ENCODE measurements around the gene ITGB8. TPM values are rescaled to one million over a fixed set of nuclear protein-coding genes. Genes with fewer than 3 reads are reported as not detected.

The ITGB8 gene
- total and polyA plus RNA-seq, 4 donors, result 0.16 to 2.8 (median 0.51) TPM

GRCh38 chr7:20318933-20319332 lies 11.8 kb upstream of the ITGB8 start:
- H3K27me3 ChIP-seq (ENCODE audit: control insufficient read depth in 4 of 4, insufficient read depth in 4 of 4, low read length in 3 of 4), result no peaks in the 10 kb centered on the region
- TF ChIP-seq TAF1 (conservative IDR thresholded peaks at IDR 0.05), result no peak

GRCh38 chr7:20320322-20320721 lies 10.4 kb upstream of the ITGB8 start:
- peaks cover 0 to 2% (median 0%) of the 10 kb centered on the region in 4 donors for H3K27me3 ChIP-seq (ENCODE audit: control insufficient read depth in 4 of 4, insufficient read depth in 4 of 4, low read length in 3 of 4)
- no peaks in the 10 kb centered on the region for H3K36me3 ChIP-seq (ENCODE audit: control insufficient read depth in 4 of 4, insufficient read depth in 3 of 4, low read depth in 1 of 4, low read length in 3 of 4)
- no peaks in the 10 kb centered on the region for H3K9me3 ChIP-seq (ENCODE audit: control insufficient read depth in 4 of 4, low read length in 3 of 4)
- no peak overlapping the region for H3K4me3 ChIP-seq (ENCODE audit: low read depth in 1 of 3, low read length in 3 of 3)
- no peak overlapping the region for H3K27ac ChIP-seq (ENCODE audit: low read depth in 1 of 2, low read length in 2 of 2)
- no peak overlapping the region for H3K9ac ChIP-seq (ENCODE audit: low read depth in 1 of 2, low read length in 2 of 2)
- WGBS, result 63% methylated on average over 3 of the region's 3 CpGs
- DNase-seq (ENCODE audit: low spot score), result no peak
- H3K4me1 ChIP-seq (ENCODE audit: control insufficient read depth in 4 of 4, insufficient read depth in 4 of 4, low read length in 3 of 4), result no peaks in the 10 kb centered on the region
- TF ChIP-seq FOXA1 (IDR thresholded peaks at IDR 0.05), result no peak
- TF ChIP-seq JUND (IDR thresholded peaks at IDR 0.05), result no peak
- no peak for TF ChIP-seq ATF3 (IDR thresholded peaks at IDR 0.05)
- no peak for TF ChIP-seq HNF4A (conservative IDR thresholded peaks at IDR 0.05)
- no peak for TF ChIP-seq REST (IDR thresholded peaks at IDR 0.05)
- no peak for TF ChIP-seq NR2F2 (IDR thresholded peaks at IDR 0.05)
- no peak for TF ChIP-seq ZBTB33 (IDR thresholded peaks at IDR 0.05)
- TF ChIP-seq CTCF (IDR thresholded peaks at IDR 0.05; ENCODE audit: low read depth, low read length, missing input control), result no peak
- no peak for TF ChIP-seq SP1 (IDR thresholded peaks at IDR 0.05)
- no peak for TF ChIP-seq RXRA (IDR thresholded peaks at IDR 0.05)
- no peak for TF ChIP-seq TAF1 (conservative IDR thresholded peaks at IDR 0.05)
- no peak for TF ChIP-seq GABPA (IDR thresholded peaks at IDR 0.05 in 1 of 2, conservative IDR thresholded peaks at IDR 0.05 in 1 of 2)
- TF ChIP-seq HNF4G (IDR thresholded peaks at IDR 0.05), result no peak
- TF ChIP-seq FOXA2 (IDR thresholded peaks at IDR 0.05), result no peak
- TF ChIP-seq EGR1 (IDR thresholded peaks at IDR 0.05; ENCODE audit: low read depth in 2 of 2), result no peak
- TF ChIP-seq MAX (IDR thresholded peaks at IDR 0.05), result no peak
- TF ChIP-seq RAD21 (IDR thresholded peaks at IDR 0.05), result no peak

More at GRCh38 chr7:20318933-20319332, 11.8 kb upstream of the ITGB8 start:
- Histone ChIP-seq H3K9me3 (ENCODE audit: control insufficient read depth in 4 of 4, low read length in 3 of 4) (no peaks in the 10 kb centered on the region), H3K27ac (ENCODE audit: low read depth in 1 of 2, low read length in 2 of 2) (no peak overlapping the region), H3K4me1 (ENCODE audit: control insufficient read depth in 4 of 4, insufficient read depth in 4 of 4, low read length in 3 of 4) (no peaks in the 10 kb centered on the region), H3K9ac (ENCODE audit: low read depth in 1 of 2, low read length in 2 of 2) (no peak overlapping the region), H3K36me3 (ENCODE audit: control insufficient read depth in 4 of 4, insufficient read depth in 3 of 4, low read depth in 1 of 4, low read length in 3 of 4) (no peaks in the 10 kb centered on the region), H3K4me3 (ENCODE audit: low read depth in 1 of 3, low read length in 3 of 3) (no peak overlapping the region)
- 71% methylated on average over 6 of the region's 6 CpGs for WGBS
- no peak for DNase-seq (ENCODE audit: low spot score)
